Neuronal stem cell (in vitro differentiated cells): ENCODE results near the gene TMEM204.

Source experiments
- DNase-seq: peaks from one replicate; pipeline ENCODE4 v3.0.0-alpha.2; 2013; ENCODE audit warnings: low spot score
- H2AFZ ChIP-seq: one replicate; pipeline ENCODE4 v1.6.1; 2013; ENCODE audit warnings: mild to moderate bottlenecking, low read length, inconsistent platforms
- H2AK5ac ChIP-seq: 2 replicates; pipeline ENCODE4 v1.6.1; 2013; ENCODE audit warnings: low read depth, mild to moderate bottlenecking, inconsistent platforms, low read length, moderate library complexity, mixed read lengths
- H2BK120ac ChIP-seq: 2 replicates; pipeline ENCODE4 v1.6.1; 2013; ENCODE audit warnings: low read depth, mild to moderate bottlenecking, inconsistent platforms, low read length, moderate library complexity, mixed read lengths
- H2BK12ac ChIP-seq: one replicate; pipeline ENCODE4 v1.6.1; 2013; ENCODE audit warnings: low read length, inconsistent platforms
- H2BK15ac ChIP-seq: 2 replicates; pipeline ENCODE4 v1.6.1; 2013; ENCODE audit warnings: mild to moderate bottlenecking, low read length, inconsistent platforms, mixed read lengths
- H2BK5ac ChIP-seq: one replicate; pipeline ENCODE4 v1.6.1; 2013; ENCODE audit warnings: inconsistent platforms, mild to moderate bottlenecking, low read length, moderate library complexity
- H3K14ac ChIP-seq: one replicate; pipeline ENCODE4 v1.6.1; 2013; ENCODE audit warnings: low read length, inconsistent platforms
- H3K18ac ChIP-seq: 2 replicates; pipeline ENCODE4 v1.6.1; 2013; ENCODE audit warnings: low read length, inconsistent platforms
- H3K23ac ChIP-seq: 2 replicates; pipeline ENCODE4 v1.6.1; 2013; ENCODE audit warnings: low read depth, mild to moderate bottlenecking, mixed read lengths, low read length, inconsistent platforms; ENCODE audit not compliant: poor library complexity
- H3K27ac ChIP-seq: replicated peaks from 3 replicates; pipeline ENCODE4 v1.5.1; 2013; ENCODE audit warnings: low read length, inconsistent platforms
- H3K27me3 ChIP-seq, 3 experiments: 2 replicates each; pipeline ENCODE4 v1.6.1; 2013; ENCODE audit warnings: low read length in 3 of 3, mild to moderate bottlenecking in 2 of 3, inconsistent platforms in 1 of 3, low read depth in 1 of 3, mixed read lengths in 1 of 3, moderate library complexity in 1 of 3; ENCODE audit not compliant: control insufficient read depth in 3 of 3, insufficient read depth in 3 of 3
- H3K36me3 ChIP-seq, 2 donors: replicated peaks in 1 of 2; 2 replicates each; pipeline ENCODE4 v1.6.1; 2013; ENCODE audit warnings: low read length in 2 of 2; ENCODE audit not compliant: control insufficient read depth in 2 of 2, insufficient read depth in 2 of 2
- H3K4ac ChIP-seq: 2 replicates; pipeline ENCODE4 v1.6.1; 2013; ENCODE audit warnings: inconsistent platforms, mild to moderate bottlenecking, low read length, moderate library complexity
- H3K4me1 ChIP-seq, 2 donors: 1 replicate in 1 of 2; 2 replicates in 1 of 2; pipeline ENCODE4 v1.6.1; 2013; ENCODE audit warnings: low read length in 2 of 2, low read depth in 1 of 2; ENCODE audit not compliant: control insufficient read depth in 2 of 2, insufficient read depth in 1 of 2
- H3K4me2 ChIP-seq: one replicate; pipeline ENCODE4 v1.6.1; 2013; ENCODE audit warnings: mild to moderate bottlenecking, low read length, inconsistent platforms; ENCODE audit not compliant: insufficient read depth, poor library complexity, severe bottlenecking
- H3K4me3 ChIP-seq, 2 donors: 2 replicates each; pipeline ENCODE4 v1.5.1; 2013; ENCODE audit warnings: low read length in 2 of 2, mild to moderate bottlenecking in 2 of 2, inconsistent platforms in 1 of 2, moderate library complexity in 1 of 2
- H3K79me1 ChIP-seq: one replicate; pipeline ENCODE4 v1.6.1; 2013; ENCODE audit warnings: low read depth, mild to moderate bottlenecking, inconsistent platforms, low read length, moderate library complexity
- H3K9ac ChIP-seq: one replicate; pipeline ENCODE4 v1.6.1; 2013; ENCODE audit warnings: mild to moderate bottlenecking, low read depth, low read length, inconsistent platforms; ENCODE audit not compliant: poor library complexity
- H3K9me3 ChIP-seq, 2 donors: replicated peaks in 1 of 2; 2 replicates each; pipeline versions ENCODE3 to v1.6.1; 2013; ENCODE audit warnings: low read length in 2 of 2, mild to moderate bottlenecking in 2 of 2, inconsistent platforms in 1 of 2, low read depth in 1 of 2, mixed read lengths in 1 of 2, moderate library complexity in 1 of 2; ENCODE audit not compliant: control insufficient read depth in 2 of 2, insufficient read depth in 1 of 2
- H4K8ac ChIP-seq: one replicate; pipeline ENCODE4 v1.6.1; 2013; ENCODE audit warnings: low read depth, mild to moderate bottlenecking, inconsistent platforms, low read length, moderate library complexity
- H4K91ac ChIP-seq: one replicate; pipeline ENCODE4 v1.6.1; 2013; ENCODE audit warnings: low read length, low read depth, mild to moderate bottlenecking, inconsistent platforms; ENCODE audit not compliant: poor library complexity
- WGBS, 2 donors: extraction: QIAGEN DNeasy Blood & Tissue Kit; methylation state at CpG; one replicate each; pipeline ENCODE4 v1.1.7; 2013; ENCODE audit warnings: missing lambda C conversion rate in 2 of 2, mixed read lengths in 1 of 2; ENCODE audit not compliant: insufficient read length in 2 of 2, insufficient replicate concordance in 1 of 2; ENCODE audit errors: extremely low coverage in 2 of 2; 5-methylcytosine and 5-hydroxymethylcytosine counted together

The TMEM204 gene

DNA sequence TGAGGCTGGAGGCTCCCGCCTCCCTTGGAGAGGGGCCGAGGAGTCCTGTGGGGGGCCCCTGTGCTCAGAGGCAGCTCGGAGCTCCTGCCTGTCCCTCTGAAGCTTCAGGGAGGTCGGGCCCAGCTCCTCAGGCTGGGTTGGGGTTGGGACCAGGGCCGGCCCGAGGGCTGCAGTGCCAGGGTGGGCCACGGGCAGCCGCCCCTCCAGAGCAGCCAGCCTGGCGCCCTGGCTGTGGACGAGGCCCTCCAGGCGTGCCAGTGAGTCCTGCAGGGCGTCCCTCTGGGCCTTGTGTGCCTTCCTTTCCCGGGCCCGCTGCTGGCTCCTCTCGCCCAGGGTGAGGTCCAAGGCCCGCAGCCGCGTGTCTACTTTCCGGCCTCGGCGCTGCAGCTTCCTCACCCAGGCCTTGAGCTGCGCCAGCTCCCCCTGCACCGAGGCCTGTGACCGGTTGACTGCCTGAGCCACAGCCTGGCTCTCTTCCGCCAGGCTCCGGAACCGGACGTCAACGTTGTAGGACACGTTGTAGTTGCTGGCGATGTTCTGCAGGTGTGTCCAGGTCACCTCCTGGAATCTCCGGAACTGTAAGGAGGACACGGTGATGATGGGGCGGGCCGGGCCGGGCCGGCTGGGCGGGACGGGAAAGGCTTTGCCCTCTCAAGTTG is 45.9 kb upstream of the TMEM204 start:
- H3K9me3 ChIP-seq: no peaks in the 10 kb centered on the region
- H3K14ac ChIP-seq: no peak overlapping the region
- H3K23ac ChIP-seq: no peak overlapping the region
- WGBS, 2 donors: no CpG with 5 or more reads among the region's 39 CpGs
- H3K27ac ChIP-seq: no peak overlapping the region
- H4K8ac ChIP-seq: no peak overlapping the region
- no peak overlapping the region for H3K4me2 ChIP-seq
- no peak overlapping the region for H2BK120ac ChIP-seq
- no peak overlapping the region for H4K91ac ChIP-seq
- H3K4me3 ChIP-seq: no peak overlapping the region
- H2AFZ ChIP-seq: peak overlapping the region; percentile 16
- no peak overlapping the region for H3K9ac ChIP-seq
- H3K18ac ChIP-seq: no peak overlapping the region
- H3K4ac ChIP-seq: no peak overlapping the region
- H2BK12ac ChIP-seq: peak overlapping the region; percentile 75
- H2BK5ac ChIP-seq: no peak overlapping the region
- H3K79me1 ChIP-seq: peaks cover 6% of the 10 kb centered on the region
- DNase-seq: no peak
- H2BK15ac ChIP-seq: peak overlapping the region; percentile 89
- no peaks in the 10 kb centered on the region for H3K36me3 ChIP-seq
- peaks cover under 1 to 2% of the 10 kb centered on the region in 2 donors for H3K4me1 ChIP-seq
- H3K27me3 ChIP-seq: peaks cover 0 to 4% (median 0%) of the 10 kb centered on the region in 3 experiments
- peak overlapping the region; percentile 98 for H2AK5ac ChIP-seq

DNA sequence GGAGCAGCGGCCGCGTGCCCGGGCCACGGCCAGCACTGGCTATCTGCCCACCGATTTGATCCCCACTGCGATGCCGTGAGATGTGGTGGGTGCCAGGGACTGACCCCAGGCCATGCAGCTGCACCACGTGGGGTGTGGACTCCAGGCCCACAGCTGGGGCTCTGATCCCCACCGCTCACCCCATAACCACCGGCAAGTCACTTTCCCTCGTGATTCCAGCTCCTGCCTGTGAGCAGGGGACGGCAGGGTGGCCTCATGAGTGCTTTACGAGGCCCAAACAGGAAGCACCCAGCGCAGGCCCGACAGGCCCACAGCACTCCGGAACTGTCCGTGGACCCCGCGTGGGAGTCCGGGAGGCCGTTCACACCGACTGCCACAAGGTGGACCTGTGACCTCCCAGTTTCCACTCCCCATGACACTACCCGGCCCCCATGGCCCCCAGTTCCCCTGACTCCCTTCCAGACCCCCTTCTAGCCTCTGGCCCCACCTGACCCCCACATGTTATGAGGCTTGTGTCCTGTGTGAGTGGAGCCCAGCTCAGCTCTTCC is 45.3 kb upstream of the TMEM204 start:
- DNase-seq: no peak
- peak overlapping the region; percentile 98 for H2AK5ac ChIP-seq
- H3K9me3 ChIP-seq: no peaks in the 10 kb centered on the region
- H3K18ac ChIP-seq: no peak overlapping the region
- no peak overlapping the region for H2BK5ac ChIP-seq
- H4K91ac ChIP-seq: no peak overlapping the region
- H3K27ac ChIP-seq: no peak overlapping the region
- no peak overlapping the region for H3K23ac ChIP-seq
- no peaks in the 10 kb centered on the region for H3K36me3 ChIP-seq
- H3K79me1 ChIP-seq: peaks cover 6% of the 10 kb centered on the region
- no peak overlapping the region for H2BK120ac ChIP-seq
- no peak overlapping the region for H4K8ac ChIP-seq
- H2BK12ac ChIP-seq: peak overlapping the region; percentile 46
- peaks cover 0 to 4% (median 0%) of the 10 kb centered on the region in 3 experiments for H3K27me3 ChIP-seq
- no peak overlapping the region for H3K14ac ChIP-seq
- peak overlapping the region; percentile 16 for H2AFZ ChIP-seq
- no peak overlapping the region for H3K4me2 ChIP-seq
- WGBS, 2 donors: no CpG with 5 or more reads among the region's 24 CpGs
- peak overlapping the region; percentile 79 for H2BK15ac ChIP-seq
- H3K4me3 ChIP-seq: no peak overlapping the region
- no peak overlapping the region for H3K4ac ChIP-seq
- peaks cover 3 to 6% of the 10 kb centered on the region in 2 donors for H3K4me1 ChIP-seq
- no peak overlapping the region for H3K9ac ChIP-seq

DNA sequence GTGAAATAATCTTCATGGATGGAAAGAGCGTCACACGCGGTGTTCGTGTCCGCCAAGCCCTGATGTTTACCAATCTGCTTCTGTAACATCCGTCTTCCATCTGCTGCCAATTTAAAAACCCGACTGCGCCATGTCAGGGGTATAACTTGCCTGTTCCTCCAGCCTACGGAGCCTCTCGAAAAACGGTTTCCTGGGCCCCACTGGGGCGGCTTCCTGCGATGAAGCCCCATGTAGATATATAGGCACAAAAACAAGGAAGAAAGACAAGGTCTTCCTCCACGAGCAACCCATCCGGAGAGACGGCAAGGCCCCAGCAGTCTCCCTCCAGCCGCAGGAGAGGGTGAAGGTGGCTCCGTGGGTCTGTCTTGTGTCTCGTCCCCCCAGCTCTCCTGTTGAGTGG is 44.8 kb upstream of the TMEM204 start, which contains the start of gene PTX4:
Gene PTX4, minus strand, starts transcription at position 326 of the 400 bp plus-strand sequence. Its CDS starts 35 bp downstream, at position 291.
- H2BK120ac ChIP-seq: no peak within 1 kb of the TSS
- H3K27ac ChIP-seq: no peak within 1 kb of the TSS
- H4K91ac ChIP-seq: no peak within 1 kb of the TSS
- peaks cover 0 to 4% (median 0%) of the 10 kb centered on the region in 3 experiments for H3K27me3 ChIP-seq
- H3K9ac ChIP-seq: peak within 1 kb of the TSS; percentile 63
- H3K79me1 ChIP-seq: peaks cover 7% of the 10 kb centered on the region
- no peak for DNase-seq
- no peak within 1 kb of the TSS for H4K8ac ChIP-seq
- H2BK12ac ChIP-seq: peak within 1 kb of the TSS; percentile 46
- no peak within 1 kb of the TSS for H3K18ac ChIP-seq
- H3K4me3 ChIP-seq: no peak within 1 kb of the TSS
- H2AFZ ChIP-seq: peak within 1 kb of the TSS; percentile 16
- peak within 1 kb of the TSS; percentile 98 for H2AK5ac ChIP-seq
- H3K4ac ChIP-seq: no peak within 1 kb of the TSS
- H3K9me3 ChIP-seq: no peaks in the 10 kb centered on the region
- no peak within 1 kb of the TSS for H3K23ac ChIP-seq
- no peak within 1 kb of the TSS for H2BK5ac ChIP-seq
- peak within 1 kb of the TSS; percentile 79 for H2BK15ac ChIP-seq
- H3K36me3 ChIP-seq: no peaks in the 10 kb centered on the region
- H3K14ac ChIP-seq: no peak within 1 kb of the TSS
- WGBS, 2 donors: no CpG with 5 or more reads among the region's 19 CpGs
- no peak within 1 kb of the TSS for H3K4me2 ChIP-seq
- H3K4me1 ChIP-seq: peaks cover 3 to 6% of the 10 kb centered on the region in 2 donors

DNA sequence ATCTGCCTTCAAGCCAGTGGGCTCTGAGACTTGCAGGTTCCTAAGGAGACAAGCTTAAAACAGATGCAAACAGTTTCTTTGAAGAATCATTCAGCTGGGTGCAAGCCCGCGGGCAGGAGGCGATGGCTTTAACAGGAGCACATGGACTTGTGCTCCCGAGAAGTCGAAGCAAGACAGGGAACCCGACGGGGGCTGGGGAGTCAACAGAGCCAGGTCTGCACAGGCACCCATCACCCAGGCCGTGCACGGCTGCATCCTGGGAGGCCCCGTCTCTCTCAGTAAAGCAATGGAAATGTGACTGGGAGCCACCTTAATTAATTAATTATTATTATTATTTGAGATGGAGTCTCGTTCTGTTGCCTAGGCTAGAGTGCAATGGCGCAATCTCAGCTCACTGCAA is 44.4 kb upstream of the TMEM204 start:
- Histone ChIP-seq H3K23ac (no peak overlapping the region), H3K79me1 (peaks cover 11% of the 10 kb centered on the region), H3K4me1 (peaks cover 6% of the 10 kb centered on the region in 2 donors), H2AK5ac (peak overlapping the region; percentile 43), H3K14ac (no peak overlapping the region), H3K18ac (no peak overlapping the region), H2BK12ac (no peak overlapping the region), H3K4ac (no peak overlapping the region), H2BK15ac (no peak overlapping the region), H2AFZ (peak overlapping the region; percentile 16), H3K4me3 (no peak overlapping the region), H2BK5ac (no peak overlapping the region), H3K36me3 (peaks cover 0 to 1% of the 10 kb centered on the region in 2 donors), H3K9ac (peak overlapping the region; percentile 63), H2BK120ac (no peak overlapping the region), H4K91ac (no peak overlapping the region), H3K4me2 (no peak overlapping the region), H3K9me3 (no peaks in the 10 kb centered on the region), H3K27ac (no peak overlapping the region), H4K8ac (no peak overlapping the region), H3K27me3 (no peaks in the 10 kb centered on the region)
- DNase-seq: no peak
- WGBS, 2 donors: no CpG with 5 or more reads among the region's 12 CpGs
